GM19193 (cell line): ENCODE data around the gene XPR1.

Experiments used
- POLR2A ChIP-seq: IDR thresholded peaks from 4 replicates; pipeline ENCODE4 v1.6.1; 2011; ENCODE audit not compliant: insufficient read depth, insufficient read length; ENCODE audit errors: extremely low read depth

XPR1 gene

DNA sequence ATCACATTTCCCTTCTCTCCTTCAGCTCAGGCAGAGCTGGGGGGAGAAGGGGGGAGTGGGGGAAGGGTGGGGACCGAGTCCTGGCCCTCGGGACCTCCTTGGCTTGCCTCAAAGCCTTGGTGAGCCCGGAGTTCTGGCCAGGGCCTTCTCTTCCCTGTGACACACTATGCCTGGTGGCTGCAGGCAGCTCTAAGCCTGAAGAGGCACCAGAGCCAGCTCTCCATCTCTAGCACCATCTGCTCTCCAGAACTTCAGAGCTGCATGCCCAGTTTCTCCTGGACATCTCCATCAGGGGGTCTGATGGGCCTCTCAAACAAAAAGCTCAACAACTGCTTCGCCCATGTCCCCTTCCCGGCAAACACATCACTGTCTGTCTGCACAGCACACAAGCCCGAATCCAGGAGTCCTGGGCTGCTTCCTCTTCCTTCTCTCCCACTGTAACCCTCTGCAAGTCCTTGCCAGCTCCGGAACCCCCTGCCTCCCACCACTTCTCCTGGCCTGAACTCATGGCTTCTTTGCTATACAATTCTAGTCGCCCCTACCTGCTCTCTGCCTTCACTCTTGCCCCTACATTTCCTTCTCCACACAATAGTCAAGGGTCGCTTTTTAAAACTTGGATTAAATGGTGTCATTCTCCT, 307.4 kb downstream of the XPR1 start:
- TF ChIP-seq POLR2A = no peak

DNA sequence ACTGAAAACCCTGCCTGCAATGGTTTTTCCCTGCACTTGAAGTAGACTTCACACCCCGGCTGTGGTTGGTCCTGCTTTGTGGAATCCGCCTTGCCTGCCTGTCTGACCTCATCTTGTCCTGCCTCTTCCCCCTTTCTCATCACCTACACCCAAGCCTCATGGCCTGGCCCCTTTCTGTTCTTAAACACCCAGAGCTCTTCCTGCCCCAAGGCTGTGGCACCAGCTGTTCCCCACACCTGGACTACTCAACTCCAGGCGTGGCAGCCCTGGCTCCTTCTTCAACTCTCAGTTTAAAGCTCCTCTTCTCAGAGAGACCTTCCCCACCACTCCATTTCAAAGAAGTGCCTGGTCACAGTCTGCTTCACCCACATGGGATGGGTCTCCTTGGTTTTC, 307.9 kb downstream of the XPR1 start:
- no peak for TF ChIP-seq POLR2A
